HEK293 (cell line): Measurements from ENCODE around the gene ZHX3.

Experiments
- ATF2 ChIP-seq: fragments of 450-650 bp; formaldehyde crosslinking; IDR thresholded peaks from 2 replicates; pipeline ENCODE4 v1.5.1; 2016; ENCODE audit warnings: missing biosample characterization, missing genetic modification characterization, low read depth
- CTCF ChIP-seq: fragments of 450-650 bp; formaldehyde crosslinking; IDR thresholded peaks from 2 replicates; pipeline ENCODE4 v1.5.1; 2016; ENCODE audit warnings: missing biosample characterization, missing genetic modification characterization
- PRDM10 ChIP-seq: fragments of 450-650 bp; formaldehyde crosslinking; IDR thresholded peaks from 2 replicates; pipeline ENCODE4 v1.5.1; 2016; ENCODE audit warnings: missing biosample characterization, missing genetic modification characterization
- REST ChIP-seq: fragments of 450-650 bp; formaldehyde crosslinking; IDR thresholded peaks from 2 replicates; pipeline ENCODE4 v1.5.1; 2016; ENCODE audit warnings: missing biosample characterization, missing genetic modification characterization
- ZBTB21 ChIP-seq: fragments of 450-650 bp; formaldehyde crosslinking; IDR thresholded peaks from 2 replicates; pipeline ENCODE4 v1.5.1; 2017; ENCODE audit warnings: missing biosample characterization, missing genetic modification characterization
- ZNF146 ChIP-seq: fragments of 450-650 bp; formaldehyde crosslinking; IDR thresholded peaks from 2 replicates; pipeline ENCODE4 v1.5.1; 2016; ENCODE audit warnings: missing biosample characterization, missing genetic modification characterization
- ZNF280D ChIP-seq: fragments of 450-650 bp; formaldehyde crosslinking; IDR thresholded peaks from 2 replicates; pipeline ENCODE4 v1.5.1; 2016; ENCODE audit warnings: missing biosample characterization, missing genetic modification characterization
- ZNF580 ChIP-seq: fragments of 450-650 bp; formaldehyde crosslinking; IDR thresholded peaks from 2 replicates; pipeline ENCODE4 v1.5.1; 2016; ENCODE audit warnings: missing biosample characterization, missing genetic modification characterization
- ZNF704 ChIP-seq: fragments of 450-650 bp; formaldehyde crosslinking; IDR thresholded peaks from 2 replicates; pipeline ENCODE4 v1.5.1; 2016; ENCODE audit warnings: missing biosample characterization, missing genetic modification characterization
- ZSCAN30 ChIP-seq: fragments of 450-650 bp; IDR thresholded peaks from 2 replicates; pipeline ENCODE4 v1.5.1; 2018; ENCODE audit warnings: missing biosample characterization, mild to moderate bottlenecking, missing genetic modification characterization, moderate library complexity

- no peak for TF ChIP-seq CTCF (tag by site-specific recombination)
- no peak for TF ChIP-seq ZNF146
- no peak for TF ChIP-seq ZBTB21 (tag by site-specific recombination)
- no peak for TF ChIP-seq ZNF704 (tag by site-specific recombination)
- no peak for TF ChIP-seq ZSCAN30 (tag by site-specific recombination)
- TF ChIP-seq ZNF280D (tag by site-specific recombination): no peak
- no peak for TF ChIP-seq ATF2 (tag by site-specific recombination)
- no peak for TF ChIP-seq REST (tag by site-specific recombination)
- TF ChIP-seq ZNF580 (tag by site-specific recombination): no peak
- TF ChIP-seq PRDM10 (tag by site-specific recombination): no peak
Measured at GRCh38 chr20:41223112-41223511, 94.4 kb downstream of the ZHX3 start.
